Measurements from ENCODE around the gene ABCA7.

ABCA7 gene

DNA sequence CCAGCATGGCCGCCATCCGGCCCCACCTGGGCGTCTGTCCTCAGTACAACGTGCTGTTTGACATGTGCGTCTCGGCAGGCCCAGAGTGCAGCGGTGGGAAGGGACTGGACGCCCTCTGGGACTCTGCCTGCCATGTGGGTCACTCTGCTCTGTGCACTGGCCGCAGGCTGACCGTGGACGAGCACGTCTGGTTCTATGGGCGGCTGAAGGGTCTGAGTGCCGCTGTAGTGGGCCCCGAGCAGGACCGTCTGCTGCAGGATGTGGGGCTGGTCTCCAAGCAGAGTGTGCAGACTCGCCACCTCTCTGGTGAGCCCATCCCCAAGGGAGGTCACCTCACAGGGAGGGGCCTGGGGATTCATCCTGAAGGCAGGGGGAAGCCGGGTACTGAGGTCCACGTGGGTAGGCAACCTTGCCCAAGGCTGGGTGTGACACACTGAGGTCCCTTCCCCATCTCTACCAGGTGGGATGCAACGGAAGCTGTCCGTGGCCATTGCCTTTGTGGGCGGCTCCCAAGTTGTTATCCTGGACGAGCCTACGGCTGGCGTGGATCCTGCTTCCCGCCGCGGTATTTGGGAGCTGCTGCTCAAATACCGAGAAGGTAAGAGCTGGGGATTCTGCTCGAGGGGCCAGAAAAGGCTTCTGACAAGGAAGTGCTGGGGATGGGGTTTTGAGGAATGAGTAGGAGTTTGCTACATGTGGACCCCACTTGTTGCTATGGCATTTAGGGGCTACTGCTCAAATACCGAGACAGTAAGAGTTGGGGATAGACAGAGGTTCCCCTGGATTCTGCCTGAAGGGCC is 11.3 kb downstream of the ABCA7 start:
- no peak overlapping the region for H3K27ac ChIP-seq
- DNase-seq (ENCODE audit: low spot score): no peak
- TF ChIP-seq, protein P1, sequence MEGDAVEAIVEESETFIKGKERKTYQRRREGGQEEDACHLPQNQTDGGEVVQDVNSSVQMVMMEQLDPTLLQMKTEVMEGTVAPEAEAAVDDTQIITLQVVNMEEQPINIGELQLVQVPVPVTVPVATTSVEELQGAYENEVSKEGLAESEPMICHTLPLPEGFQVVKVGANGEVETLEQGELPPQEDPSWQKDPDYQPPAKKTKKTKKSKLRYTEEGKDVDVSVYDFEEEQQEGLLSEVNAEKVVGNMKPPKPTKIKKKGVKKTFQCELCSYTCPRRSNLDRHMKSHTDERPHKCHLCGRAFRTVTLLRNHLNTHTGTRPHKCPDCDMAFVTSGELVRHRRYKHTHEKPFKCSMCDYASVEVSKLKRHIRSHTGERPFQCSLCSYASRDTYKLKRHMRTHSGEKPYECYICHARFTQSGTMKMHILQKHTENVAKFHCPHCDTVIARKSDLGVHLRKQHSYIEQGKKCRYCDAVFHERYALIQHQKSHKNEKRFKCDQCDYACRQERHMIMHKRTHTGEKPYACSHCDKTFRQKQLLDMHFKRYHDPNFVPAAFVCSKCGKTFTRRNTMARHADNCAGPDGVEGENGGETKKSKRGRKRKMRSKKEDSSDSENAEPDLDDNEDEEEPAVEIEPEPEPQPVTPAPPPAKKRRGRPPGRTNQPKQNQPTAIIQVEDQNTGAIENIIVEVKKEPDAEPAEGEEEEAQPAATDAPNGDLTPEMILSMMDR (IDR thresholded peaks at IDR 0.05): no peak
- no peak overlapping the region for H3K4me3 ChIP-seq

DNA sequence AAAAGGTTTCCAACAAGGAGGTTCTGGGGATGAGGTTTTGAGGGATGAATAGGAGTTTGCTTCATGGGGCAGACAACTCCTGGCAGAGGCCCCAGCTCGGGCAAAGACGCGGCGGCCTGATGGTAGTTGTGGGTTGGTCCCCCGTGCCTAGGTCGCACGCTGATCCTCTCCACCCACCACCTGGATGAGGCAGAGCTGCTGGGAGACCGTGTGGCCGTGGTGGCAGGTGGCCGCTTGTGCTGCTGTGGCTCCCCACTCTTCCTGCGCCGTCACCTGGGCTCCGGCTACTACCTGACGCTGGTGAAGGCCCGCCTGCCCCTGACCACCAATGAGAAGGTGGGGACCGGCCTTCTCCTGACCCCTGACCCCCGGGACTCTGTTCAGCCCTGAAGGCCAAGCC is 11.9 kb downstream of the ABCA7 start:
- TF ChIP-seq, protein P1 (IDR thresholded peaks at IDR 0.05): no peak
- no peak overlapping the region for H3K27ac ChIP-seq
- no peak for DNase-seq (ENCODE audit: low spot score)
- no peak overlapping the region for H3K4me3 ChIP-seq

DNA sequence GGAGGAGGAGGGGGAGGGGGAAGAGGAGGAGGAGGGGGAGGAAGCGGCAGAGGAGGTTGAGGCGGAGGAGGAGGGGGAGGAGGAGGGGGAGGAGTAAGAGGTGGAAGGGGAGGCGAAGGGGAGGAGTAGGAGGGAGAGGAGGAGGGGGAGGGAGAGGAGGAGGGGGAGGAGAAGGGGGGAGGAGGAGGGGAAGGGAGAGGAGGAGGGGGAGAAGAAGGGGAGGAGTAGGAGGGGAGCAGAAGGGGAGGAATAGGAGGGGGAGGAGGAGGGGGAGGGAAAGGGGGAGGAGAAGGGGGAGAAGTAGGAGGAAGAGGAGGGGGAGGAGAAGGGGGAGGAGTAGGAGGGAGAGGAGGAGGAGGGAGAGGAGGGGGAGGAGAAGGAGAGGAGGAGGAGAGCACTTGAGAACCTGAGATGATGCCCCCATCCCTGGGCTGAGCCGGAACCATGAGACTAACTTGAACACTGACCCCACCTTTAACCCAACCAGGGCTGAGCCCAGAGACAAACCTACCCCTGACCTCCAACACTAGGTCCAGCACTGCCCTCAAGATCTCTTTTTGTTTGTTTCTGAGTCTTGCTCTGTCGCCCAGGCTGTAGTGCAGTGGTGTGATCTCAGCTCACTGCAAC is 12.6 kb downstream of the ABCA7 start:
- TF ChIP-seq, protein P1 (IDR thresholded peaks at IDR 0.05): no peak
- Histone ChIP-seq H3K4me3 (no peak overlapping the region), H3K27ac (no peak overlapping the region)
- DNase-seq (ENCODE audit: low spot score): no peak

DNA sequence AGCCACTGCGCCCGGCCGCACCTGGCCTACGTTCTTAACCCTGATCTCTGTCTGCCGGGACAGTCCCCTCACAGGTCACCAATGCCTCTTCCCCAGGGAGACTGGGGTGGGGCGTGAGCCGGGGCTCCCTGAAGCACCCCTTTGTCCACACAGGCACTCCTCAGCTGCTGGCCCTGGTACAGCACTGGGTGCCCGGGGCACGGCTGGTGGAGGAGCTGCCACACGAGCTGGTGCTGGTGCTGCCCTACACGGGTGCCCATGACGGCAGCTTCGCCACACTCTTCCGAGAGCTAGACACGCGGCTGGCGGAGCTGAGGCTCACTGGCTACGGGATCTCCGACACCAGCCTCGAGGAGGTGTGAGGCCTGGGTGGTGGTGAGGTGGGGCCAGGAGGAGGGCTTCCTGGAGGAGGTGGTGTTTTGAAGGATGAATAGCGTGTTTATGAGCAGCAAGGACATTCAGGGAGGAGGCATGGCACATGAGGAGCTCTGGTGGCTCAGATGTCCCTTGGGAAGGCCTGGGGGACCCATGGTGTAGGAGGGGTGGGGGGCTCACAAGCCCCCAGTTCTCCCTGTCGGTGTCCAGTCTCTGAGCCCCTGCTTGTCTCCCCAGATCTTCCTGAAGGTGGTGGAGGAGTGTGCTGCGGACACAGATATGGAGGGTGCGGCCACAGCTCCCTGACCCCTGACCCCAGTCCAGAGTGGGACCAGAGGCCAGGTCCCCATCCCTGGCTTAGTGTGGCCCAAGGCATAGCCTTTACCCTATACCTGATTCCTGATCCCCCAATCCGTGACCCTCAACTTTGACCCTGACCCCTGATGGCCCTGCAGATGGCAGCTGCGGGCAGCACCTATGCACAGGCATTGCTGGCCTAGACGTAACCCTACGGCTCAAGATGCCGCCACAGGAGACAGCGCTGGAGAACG is 13.5 kb downstream of the ABCA7 start:
- no peak overlapping the region for H3K4me3 ChIP-seq
- no peak for DNase-seq (ENCODE audit: low spot score)
- H3K27ac ChIP-seq: no peak overlapping the region
- TF ChIP-seq, protein P1 (IDR thresholded peaks at IDR 0.05): no peak

DNA sequence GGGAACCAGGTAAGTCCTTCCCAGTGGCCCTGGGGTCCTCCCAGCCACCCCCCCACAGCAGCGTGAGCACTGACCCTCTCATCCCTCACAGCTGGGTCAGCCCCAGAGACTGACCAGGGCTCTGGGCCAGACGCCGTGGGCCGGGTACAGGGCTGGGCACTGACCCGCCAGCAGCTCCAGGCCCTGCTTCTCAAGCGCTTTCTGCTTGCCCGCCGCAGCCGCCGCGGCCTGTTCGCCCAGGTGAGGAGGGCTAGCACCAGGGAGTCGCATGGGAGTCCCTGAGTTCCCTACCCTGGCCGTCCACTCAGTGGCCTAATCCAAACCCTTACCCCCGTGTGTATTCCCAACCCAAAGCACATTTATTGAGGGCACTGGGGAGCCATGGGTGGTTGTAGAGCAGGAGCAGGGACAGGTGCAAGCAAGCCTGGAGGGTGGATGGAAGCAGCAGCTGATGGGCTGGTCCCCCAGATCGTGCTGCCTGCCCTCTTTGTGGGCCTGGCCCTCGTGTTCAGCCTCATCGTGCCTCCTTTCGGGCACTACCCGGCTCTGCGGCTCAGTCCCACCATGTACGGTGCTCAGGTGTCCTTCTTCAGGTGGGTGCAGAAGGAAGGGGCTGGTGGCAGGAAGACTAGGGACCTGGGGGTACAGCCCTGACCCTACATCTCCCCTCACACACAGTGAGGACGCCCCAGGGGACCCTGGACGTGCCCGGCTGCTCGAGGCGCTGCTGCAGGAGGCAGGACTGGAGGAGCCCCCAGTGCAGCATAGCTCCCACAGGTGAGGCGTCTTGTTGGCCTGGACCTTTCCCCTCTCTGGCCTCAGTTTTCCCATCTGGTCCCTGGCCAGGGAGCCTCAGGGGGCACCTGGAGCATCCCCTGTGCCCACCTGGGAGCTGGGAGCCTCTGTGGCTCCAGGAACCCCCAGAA is 14.5 kb downstream of the ABCA7 start:
- TF ChIP-seq, protein P1 (IDR thresholded peaks at IDR 0.05): no peak
- Histone ChIP-seq H3K4me3 (no peak overlapping the region), H3K27ac (no peak overlapping the region)
- no peak for DNase-seq (ENCODE audit: low spot score)

DNA sequence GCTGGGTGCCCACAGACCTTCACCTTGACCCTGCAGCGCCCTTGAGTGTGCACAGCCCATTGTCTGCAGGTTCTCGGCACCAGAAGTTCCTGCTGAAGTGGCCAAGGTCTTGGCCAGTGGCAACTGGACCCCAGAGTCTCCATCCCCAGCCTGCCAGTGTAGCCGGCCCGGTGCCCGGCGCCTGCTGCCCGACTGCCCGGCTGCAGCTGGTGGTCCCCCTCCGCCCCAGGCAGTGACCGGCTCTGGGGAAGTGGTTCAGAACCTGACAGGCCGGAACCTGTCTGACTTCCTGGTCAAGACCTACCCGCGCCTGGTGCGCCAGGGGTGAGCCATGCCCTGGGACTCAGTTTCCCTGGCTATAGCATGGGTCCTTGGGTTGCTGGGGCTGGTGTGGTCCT is 15.1 kb downstream of the ABCA7 start:
- no peak overlapping the region for H3K4me3 ChIP-seq
- no peak overlapping the region for H3K27ac ChIP-seq
- DNase-seq (ENCODE audit: low spot score): no peak
- TF ChIP-seq, protein P1 (IDR thresholded peaks at IDR 0.05): no peak
